Left lung (tissue), 10 donors: ENCODE measurements around the gene CHCHD3. TPM values are rescaled to one million over a fixed set of nuclear protein-coding genes. Genes with fewer than 3 reads are reported as not detected.

Experiments
- ATAC-seq: fragments of 200-7000 bp; cut with Tn5 transposase; one replicate; pipeline ENCODE4 v1.9.1; 2020; ENCODE audit warnings: moderate library complexity
- DNase-seq, 4 donors: peaks; one replicate each; pipeline ENCODE4 v3.0.0-alpha.2; 2013 to 2020
- H3K27ac ChIP-seq, 2 donors: fragments of 200-600 bp; sonication (generic) in 1 of 2; one replicate each; pipeline versions ENCODE4 v1.5.0 to v1.8.0; 2020 to 2021
- H3K27me3 ChIP-seq, 2 donors: fragments of 200-600 bp; sonication (generic) in 1 of 2; one replicate each; pipeline versions ENCODE4 v1.5.0 to v1.8.0; 2020 to 2021
- H3K36me3 ChIP-seq, 2 donors: fragments of 200-600 bp; sonication (generic) in 1 of 2; one replicate each; pipeline versions ENCODE4 v1.5.0 to v1.8.0; 2020 to 2021
- H3K4me1 ChIP-seq, 2 donors: fragments of 200-600 bp; one replicate each; pipeline ENCODE4 v1.8.0; 2021
- H3K4me3 ChIP-seq, 2 donors: fragments of 200-600 bp; sonication (generic) in 1 of 2; one replicate each; pipeline versions ENCODE4 v1.5.0 to v1.8.0; 2020 to 2021; ENCODE audit warnings: mild to moderate bottlenecking in 1 of 2
- H3K9me3 ChIP-seq, 2 donors: fragments of 200-600 bp; sonication (generic) in 1 of 2; one replicate each; pipeline versions ENCODE4 v1.5.0 to v1.8.0; 2020 to 2021
- CTCF ChIP-seq, 2 donors: fragments of 200-600 bp; sonication (generic) in 1 of 2; IDR thresholded peaks; one replicate each; pipeline versions ENCODE4 v1.5.0 to v1.8.0; 2021; ENCODE audit warnings: antibody characterized with exemption in 2 of 2
- intact Hi-C, 2 donors: fragments of 100-400 bp; cut with DNase I; formaldehyde crosslinking; loops; one replicate each; pipeline versions ENCODE4 v1.11.2 to v1.14.2; 2022
- polyA plus RNA-seq, 6 donors: library from polyadenylated mRNA; unstranded; fragments of 120-200 nt; gene quantifications; one replicate each; pipeline ENCODE4 v1.2.1, GENCODE V29; 2013; ENCODE audit not compliant: insufficient read length in 6 of 6
- total RNA-seq, 2 donors: library from RNA; stranded (reverse); fragmentation: NEBNext Ultra II Directional; extraction: Animal tissue kit (Norgen Biotek cat#: 25700); gene quantifications; one replicate each; pipeline ENCODE4 v1.2.1, GENCODE V29; 2021
- donor health status: DM: no; HTN: yes; CAD: no.
- donor health status: DM: no; HTN: no; CAD: no.

CHCHD3 gene
- total and polyA plus RNA-seq, 8 donors = 45.4 to 58.9 (median 54.5) TPM

- Histone ChIP-seq H3K4me3 (no peak overlapping the region), H3K27ac (no peak overlapping the region), H3K4me1 (no peaks in the 10 kb centered on the region), H3K36me3 (no peaks in the 10 kb centered on the region), H3K9me3 (no peaks in the 10 kb centered on the region), H3K27me3 (no peaks in the 10 kb centered on the region)
- no peak for ATAC-seq
- no peak for TF ChIP-seq CTCF (IDR thresholded peaks at IDR 0.05)
- DNase-seq = no peak
- intact Hi-C loops = no loop called here
These were observed 128.4 kb downstream of the CHCHD3 start for GRCh38 chr7:132953468-132953867.

- no peaks in the 10 kb centered on the region for H3K4me1 ChIP-seq
- H3K27ac ChIP-seq = no peak overlapping the region
- H3K9me3 ChIP-seq = no peaks in the 10 kb centered on the region
- DNase-seq (no peak), ATAC-seq (no peak)
- H3K27me3 ChIP-seq = no peaks in the 10 kb centered on the region
- TF ChIP-seq CTCF (IDR thresholded peaks at IDR 0.05) = no peak
- intact Hi-C loops = no loop called here
- H3K4me3 ChIP-seq = no peak overlapping the region
- H3K36me3 ChIP-seq = no peaks in the 10 kb centered on the region
These were observed 131.2 kb downstream of the CHCHD3 start for GRCh38 chr7:132950725-132951124.

GRCh38 chr7:132947011-132947410, 134.9 kb downstream of the CHCHD3 start:
- Histone ChIP-seq H3K4me3 (no peak overlapping the region), H3K36me3 (no peaks in the 10 kb centered on the region), H3K27ac (no peak overlapping the region), H3K9me3 (no peaks in the 10 kb centered on the region), H3K27me3 (no peaks in the 10 kb centered on the region), H3K4me1 (no peaks in the 10 kb centered on the region)
- no peak for TF ChIP-seq CTCF (IDR thresholded peaks at IDR 0.05)
- ATAC-seq (no peak), DNase-seq (no peak)
- intact Hi-C loops = no loop called here

GRCh38 chr7:132944774-132945173, 137.1 kb downstream of the CHCHD3 start:
- H3K4me3 ChIP-seq = no peak overlapping the region
- no peak for TF ChIP-seq CTCF (IDR thresholded peaks at IDR 0.05)
- DNase-seq (no peak), ATAC-seq (no peak)
- H3K27ac ChIP-seq = no peak overlapping the region
- no peaks in the 10 kb centered on the region for H3K9me3 ChIP-seq
- H3K27me3 ChIP-seq = no peaks in the 10 kb centered on the region
- H3K36me3 ChIP-seq = no peaks in the 10 kb centered on the region
- intact Hi-C loops = no loop called here
- H3K4me1 ChIP-seq = no peaks in the 10 kb centered on the region

GRCh38 chr7:132943645-132944044, 138.2 kb downstream of the CHCHD3 start:
- H3K9me3 ChIP-seq = no peaks in the 10 kb centered on the region
- ATAC-seq (no peak), DNase-seq (no peak)
- no peak for TF ChIP-seq CTCF (IDR thresholded peaks at IDR 0.05)
- H3K36me3 ChIP-seq = no peaks in the 10 kb centered on the region
- H3K4me1 ChIP-seq = no peaks in the 10 kb centered on the region
- H3K4me3 ChIP-seq = no peak overlapping the region
- no peaks in the 10 kb centered on the region for H3K27me3 ChIP-seq
- no peak overlapping the region for H3K27ac ChIP-seq
- intact Hi-C loops = no loop called here
